Liver (tissue), 9 donors: Measurements from ENCODE around the gene BTBD7. TPM values are rescaled to one million over a fixed set of nuclear protein-coding genes. Genes with fewer than 3 reads are reported as not detected.

Experiments
- DNase-seq: peaks from one replicate; pipeline ENCODE4 v3.0.0-alpha.2; 2017; ENCODE audit warnings: low spot score
- H3K27ac ChIP-seq, 2 donors: one replicate each; pipeline ENCODE4 v1.7.0; 2013; ENCODE audit warnings: inconsistent platforms in 2 of 2, low read length in 2 of 2, control low read depth in 1 of 2, low read depth in 1 of 2, mild to moderate bottlenecking in 1 of 2
- H3K27me3 ChIP-seq, 4 donors: one replicate each; pipeline versions ENCODE4 v1.6.1 to v1.7.0; 2013; ENCODE audit warnings: low read length in 3 of 4, inconsistent platforms in 1 of 4, mild to moderate bottlenecking in 1 of 4, moderate library complexity in 1 of 4; ENCODE audit not compliant: control insufficient read depth in 4 of 4, insufficient read depth in 4 of 4
- H3K36me3 ChIP-seq, 4 donors: one replicate each; pipeline versions ENCODE4 v1.6.1 to v1.7.0; 2013; ENCODE audit warnings: low read length in 3 of 4, mild to moderate bottlenecking in 3 of 4, low read depth in 1 of 4, moderate library complexity in 1 of 4; ENCODE audit not compliant: control insufficient read depth in 4 of 4, insufficient read depth in 3 of 4
- H3K4me1 ChIP-seq, 4 donors: one replicate each; pipeline versions ENCODE4 v1.6.1 to v1.7.0; 2013; ENCODE audit warnings: low read length in 3 of 4, mild to moderate bottlenecking in 3 of 4, moderate library complexity in 1 of 4; ENCODE audit not compliant: control insufficient read depth in 4 of 4, insufficient read depth in 4 of 4
- H3K4me3 ChIP-seq, 3 donors: one replicate each; pipeline versions ENCODE4 v1.6.1 to v1.7.0; 2013; ENCODE audit warnings: low read length in 3 of 3, control low read depth in 1 of 3, low read depth in 1 of 3, mild to moderate bottlenecking in 1 of 3
- H3K9ac ChIP-seq, 2 donors: one replicate each; pipeline ENCODE4 v1.7.0; 2013; ENCODE audit warnings: low read length in 2 of 2, mild to moderate bottlenecking in 2 of 2, moderate library complexity in 2 of 2, control low read depth in 1 of 2, low read depth in 1 of 2
- H3K9me3 ChIP-seq, 4 donors: one replicate each; pipeline versions ENCODE4 v1.6.1 to v1.7.0; 2013; ENCODE audit warnings: low read length in 3 of 4; ENCODE audit not compliant: control insufficient read depth in 4 of 4
- ATF3 ChIP-seq: IDR thresholded peaks from 2 replicates; pipeline ENCODE4 v1.6.1; 2016; ENCODE audit warnings: antibody characterized with exemption
- CTCF ChIP-seq: fragments of 150-350 bp; IDR thresholded peaks from 2 replicates; pipeline ENCODE4 v1.5.1; 2017; ENCODE audit warnings: improper control_type of control experiment, low read depth, low read length; ENCODE audit not compliant: missing input control
- EGR1 ChIP-seq, 2 donors: IDR thresholded peaks; 2 replicates each; pipeline ENCODE4 v1.6.1; 2016 to 2018; ENCODE audit warnings: antibody characterized with exemption in 2 of 2, low read depth in 2 of 2
- FOXA1 ChIP-seq: IDR thresholded peaks from 2 replicates; pipeline ENCODE4 v1.6.1; 2016; ENCODE audit warnings: antibody characterized with exemption
- FOXA2 ChIP-seq: IDR thresholded peaks from 2 replicates; pipeline ENCODE4 v1.6.1; 2016; ENCODE audit warnings: antibody characterized with exemption
- GABPA ChIP-seq, 2 donors: IDR thresholded peaks in 1 of 2; conservative IDR thresholded peaks in 1 of 2; 2 replicates each; pipeline ENCODE4 v1.6.1; 2016; ENCODE audit warnings: antibody characterized with exemption in 2 of 2, mild to moderate bottlenecking in 1 of 2, moderate library complexity in 1 of 2
- HNF4A ChIP-seq, 2 donors: conservative IDR thresholded peaks; 2 replicates each; pipeline ENCODE4 v1.6.1; 2016; ENCODE audit warnings: antibody characterized with exemption in 2 of 2, mild to moderate bottlenecking in 2 of 2
- HNF4G ChIP-seq: IDR thresholded peaks from 2 replicates; pipeline ENCODE4 v1.6.1; 2016; ENCODE audit warnings: antibody characterized with exemption
- JUND ChIP-seq, 2 donors: IDR thresholded peaks; 2 replicates each; pipeline ENCODE4 v1.6.1; 2016; ENCODE audit warnings: antibody characterized with exemption in 2 of 2
- MAX ChIP-seq: IDR thresholded peaks from 2 replicates; pipeline ENCODE4 v1.6.1; 2016; ENCODE audit warnings: antibody characterized with exemption
- NR2F2 ChIP-seq: IDR thresholded peaks from 2 replicates; pipeline ENCODE4 v1.6.1; 2016; ENCODE audit warnings: antibody characterized with exemption
- RAD21 ChIP-seq, 2 donors: IDR thresholded peaks; 2 replicates each; pipeline ENCODE4 v1.6.1; 2016; ENCODE audit warnings: antibody characterized with exemption in 2 of 2, mild to moderate bottlenecking in 2 of 2
- REST ChIP-seq: IDR thresholded peaks from 2 replicates; pipeline ENCODE4 v1.6.1; 2016; ENCODE audit warnings: antibody characterized with exemption, mild to moderate bottlenecking
- RXRA ChIP-seq, 2 donors: IDR thresholded peaks; 2 replicates each; pipeline ENCODE4 v1.6.1; 2017 to 2018; ENCODE audit warnings: antibody characterized with exemption in 2 of 2, mild to moderate bottlenecking in 1 of 2
- SP1 ChIP-seq: IDR thresholded peaks from 2 replicates; pipeline ENCODE4 v1.6.1; 2018; ENCODE audit warnings: antibody characterized with exemption, mild to moderate bottlenecking
- YY1 ChIP-seq: IDR thresholded peaks from 2 replicates; pipeline ENCODE4 v1.6.1; 2016; ENCODE audit warnings: antibody characterized with exemption, mild to moderate bottlenecking
- ZBTB33 ChIP-seq: IDR thresholded peaks from 2 replicates; pipeline ENCODE4 v1.6.1; 2016; ENCODE audit warnings: antibody characterized with exemption
- WGBS: extraction: QIAGEN DNeasy Blood & Tissue Kit; methylation state at CpG from one replicate; pipeline ENCODE4 v1.1.7; 2013; 5-methylcytosine and 5-hydroxymethylcytosine counted together
- polyA plus RNA-seq, 2 donors: library from polyadenylated mRNA; stranded (reverse) in 1 of 2; unstranded in 1 of 2; fragments of 200-250 nt in 1 of 2; fragments of >200 nt in 1 of 2; fragmentation: Nextera tagmentation in 1 of 2; extraction: Ambion mirVana in 1 of 2; gene quantifications; one replicate each; pipeline versions ENCODE4 v1.2.1 to v1.2.3, GENCODE V29; 2013 to 2015
- total RNA-seq, 2 donors: library from RNA; depleted of rRNA; stranded (reverse); fragments of >200 nt; gene quantifications; one replicate each; pipeline ENCODE4 v1.2.3, GENCODE V29; 2014
- donor health status: healthy.
- donor health status: healthy.
- donor health status: healthy.
- donor health status: healthy.
- donor health status: healthy.

The BTBD7 gene
- total and polyA plus RNA-seq, 4 donors: 4.4 to 17.7 (median 10.2) TPM

- TF ChIP-seq HNF4G (no peak), EGR1 (IDR thresholded peaks at IDR 0.05; ENCODE audit: low read depth in 2 of 2) (no peak), ZBTB33 (no peak), GABPA (IDR thresholded peaks at IDR 0.05 in 1 of 2, conservative IDR thresholded peaks at IDR 0.05 in 1 of 2) (no peak), ATF3 (no peak), HNF4A (conservative IDR thresholded peaks at IDR 0.05) (no peak), CTCF (no peak), FOXA1 (no peak), YY1 (no peak), RXRA (IDR thresholded peaks at IDR 0.05) (no peak), SP1 (no peak), REST (no peak), RAD21 (IDR thresholded peaks at IDR 0.05) (no peak), NR2F2 (no peak), JUND (IDR thresholded peaks at IDR 0.05) (no peak), FOXA2 (no peak), MAX (no peak)
- WGBS: 86% methylated on average over 2 of the region's 2 CpGs
- Histone ChIP-seq H3K4me3 (no peak overlapping the region), H3K9me3 (no peaks in the 10 kb centered on the region), H3K27ac (peak overlapping the region in 1 of 2 donors; percentile 97), H3K36me3 (no peaks in the 10 kb centered on the region), H3K9ac (no peak overlapping the region), H3K4me1 (peaks cover 12 to 38% (median 32%) of the 10 kb centered on the region in 4 donors), H3K27me3 (no peaks in the 10 kb centered on the region)
- DNase-seq: no peak
Measured at GRCh38 chr14:93330609-93331000, 2.2 kb downstream of the BTBD7 start.
